Measurements from ENCODE around the gene JAKMIP3.

Gene JAKMIP3

GRCh38 chr10:132043861-132044695 is 21.7 kb upstream of the JAKMIP3 start:
- DNase-seq (ENCODE audit: low spot score): no peak

- no peak for DNase-seq (ENCODE audit: low spot score)
These were observed 20.9 kb upstream of the JAKMIP3 start for GRCh38 chr10:132044803-132045202.

- no peak for DNase-seq (ENCODE audit: low spot score)
These were observed 20.4 kb upstream of the JAKMIP3 start for GRCh38 chr10:132045324-132045723.

- no peak for DNase-seq (ENCODE audit: low spot score)
These were observed 18.0 kb upstream of the JAKMIP3 start for GRCh38 chr10:132047575-132048293.

- no peak for DNase-seq (ENCODE audit: low spot score)
These were observed 17.5 kb upstream of the JAKMIP3 start for GRCh38 chr10:132048294-132048667.

- no peak for DNase-seq (ENCODE audit: low spot score)
These were observed 15.6 kb upstream of the JAKMIP3 start for GRCh38 chr10:132050191-132050590.

- no peak for DNase-seq (ENCODE audit: low spot score)
These were observed 13.6 kb upstream of the JAKMIP3 start for GRCh38 chr10:132052124-132052523.

- DNase-seq (ENCODE audit: low spot score): no peak
These were observed 11.2 kb upstream of the JAKMIP3 start for GRCh38 chr10:132054564-132054963.

GRCh38 chr10:132055616-132056015 is 10.1 kb upstream of the JAKMIP3 start:
- no peak for DNase-seq (ENCODE audit: low spot score)

- no peak for DNase-seq (ENCODE audit: low spot score)
These were observed 9.1 kb upstream of the JAKMIP3 start for GRCh38 chr10:132056663-132057062.

- DNase-seq (ENCODE audit: low spot score): no peak
These were observed 8.5 kb upstream of the JAKMIP3 start for GRCh38 chr10:132057191-132057681.

GRCh38 chr10:132058111-132058745 is 7.5 kb upstream of the JAKMIP3 start:
- no peak for DNase-seq (ENCODE audit: low spot score)

- no peak for DNase-seq (ENCODE audit: low spot score)
These were observed 6.7 kb upstream of the JAKMIP3 start for GRCh38 chr10:132058793-132059759.

GRCh38 chr10:132059760-132060508 is 5.8 kb upstream of the JAKMIP3 start:
- no peak for DNase-seq (ENCODE audit: low spot score)

GRCh38 chr10:132061030-132061429 is 4.7 kb upstream of the JAKMIP3 start:
- DNase-seq (ENCODE audit: low spot score): no peak

- no peak for DNase-seq (ENCODE audit: low spot score)
These were observed 4.3 kb upstream of the JAKMIP3 start for GRCh38 chr10:132061465-132061864.

- DNase-seq (ENCODE audit: low spot score): no peak
These were observed 3.6 kb upstream of the JAKMIP3 start for GRCh38 chr10:132062116-132062515.

GRCh38 chr10:132062641-132063390 is 2.9 kb upstream of the JAKMIP3 start:
- DNase-seq (ENCODE audit: low spot score): no peak

GRCh38 chr10:132063432-132063831 is 2.3 kb upstream of the JAKMIP3 start:
- no peak for DNase-seq (ENCODE audit: low spot score)
